ENCODE data around the gene CHCHD10.

The CHCHD10 gene

GRCh38 chr22:23774922-23775436 is 7.2 kb upstream of the CHCHD10 start (continued):
- TF ChIP-seq TSHZ2 (CRISPR knock-in tag; IDR thresholded peaks at IDR 0.05) (no peak), CSDC2 (CRISPR knock-in tag; IDR thresholded peaks at IDR 0.05) (no peak), ISL1 (CRISPR knock-in tag; IDR thresholded peaks at IDR 0.05) (no peak)

GRCh38 chr22:23774114-23774921 is 6.5 kb upstream of the CHCHD10 start:
- no peak for ATAC-seq
- TF ChIP-seq CSDC2 (CRISPR knock-in tag; IDR thresholded peaks at IDR 0.05) (no peak), RARB (CRISPR knock-in tag; IDR thresholded peaks at IDR 0.05) (no peak), ARNTL (CRISPR knock-in tag; IDR thresholded peaks at IDR 0.05; ENCODE audit: borderline replicate concordance, low read depth) (no peak), CREB5 (CRISPR knock-in tag; IDR thresholded peaks at IDR 0.05; ENCODE audit: low read depth) (no peak)

- no peak for ATAC-seq
- TF ChIP-seq PPARA (CRISPR knock-in tag; IDR thresholded peaks at IDR 0.05; ENCODE audit: borderline replicate concordance), result no peak
- TF ChIP-seq ISL1 (CRISPR knock-in tag; IDR thresholded peaks at IDR 0.05), result no peak
- TF ChIP-seq ARNTL (CRISPR knock-in tag; IDR thresholded peaks at IDR 0.05; ENCODE audit: borderline replicate concordance, low read depth), result no peak
- TF ChIP-seq ZC3H10 (CRISPR knock-in tag; IDR thresholded peaks at IDR 0.05), result no peak
- TF ChIP-seq ZNF70 (CRISPR knock-in tag; IDR thresholded peaks at IDR 0.05), result no peak
- TF ChIP-seq PATZ1 (CRISPR knock-in tag; IDR thresholded peaks at IDR 0.05; ENCODE audit: borderline replicate concordance), result no peak
- no peak for TF ChIP-seq RARB (CRISPR knock-in tag; IDR thresholded peaks at IDR 0.05)
- no peak for TF ChIP-seq TCF4 (CRISPR knock-in tag; IDR thresholded peaks at IDR 0.05; ENCODE audit: borderline replicate concordance)
- TF ChIP-seq SNAI2 (CRISPR knock-in tag; IDR thresholded peaks at IDR 0.05), result no peak
- TF ChIP-seq CREB5 (CRISPR knock-in tag; IDR thresholded peaks at IDR 0.05; ENCODE audit: low read depth), result no peak
- TF ChIP-seq ESRRG (CRISPR knock-in tag; IDR thresholded peaks at IDR 0.05), result no peak
- TF ChIP-seq POU6F1 (CRISPR knock-in tag; IDR thresholded peaks at IDR 0.05; ENCODE audit: borderline replicate concordance, low read depth), result no peak
- no peak for TF ChIP-seq ZNF565 (CRISPR knock-in tag; conservative IDR thresholded peaks at IDR 0.05; ENCODE audit: low read depth)
These were observed 5.8 kb upstream of the CHCHD10 start for GRCh38 chr22:23773483-23774113.

Data from SK-N-SH treated with all-trans-retinoic acid at 6 μM for 48 hours (cell line).